Measurements from ENCODE around the gene ITPR3.

GRCh38 chr6:33651403-33651802, 30.3 kb downstream of the ITPR3 start:
- TF ChIP-seq CTCF (IDR thresholded peaks at IDR 0.05; ENCODE audit: insufficient read depth, low read depth, low read length) (no peak), EZH2 (IDR thresholded peaks at IDR 0.05; ENCODE audit: insufficient read depth, low read length) (no peak)
